ENCODE measurements around the gene SKP2. TPM values are rescaled to one million over a fixed set of nuclear protein-coding genes. Genes with fewer than 3 reads are reported as not detected.

Gene SKP2
- total RNA-seq (2021; ENCODE audit: unreplicated experiment) = 21.5 TPM
- polyA plus RNA-seq (2012; ENCODE audit: insufficient read length) = 14.6 TPM
- percentile 69 among the genes with signal in this experiment for Bru-seq, nascent RNA
- percentile 71 among the genes with signal in this experiment for BruChase-seq, experiment 1, labeled RNA remaining after a 2-hour chase
- BruChase-seq, experiment 2, labeled RNA remaining after a 6-hour chase = percentile 75 among the genes with signal in this experiment
- long read RNA-seq, transcript SKP2-202 (10 exons, 3,759 nt) = major isoform, 9 of 19 reads
- long read RNA-seq, partial matches to known transcripts = 1 of 19 reads
- long read RNA-seq, other reads (novel, unspliced or antisense) = 8 of 19 reads

DNA sequence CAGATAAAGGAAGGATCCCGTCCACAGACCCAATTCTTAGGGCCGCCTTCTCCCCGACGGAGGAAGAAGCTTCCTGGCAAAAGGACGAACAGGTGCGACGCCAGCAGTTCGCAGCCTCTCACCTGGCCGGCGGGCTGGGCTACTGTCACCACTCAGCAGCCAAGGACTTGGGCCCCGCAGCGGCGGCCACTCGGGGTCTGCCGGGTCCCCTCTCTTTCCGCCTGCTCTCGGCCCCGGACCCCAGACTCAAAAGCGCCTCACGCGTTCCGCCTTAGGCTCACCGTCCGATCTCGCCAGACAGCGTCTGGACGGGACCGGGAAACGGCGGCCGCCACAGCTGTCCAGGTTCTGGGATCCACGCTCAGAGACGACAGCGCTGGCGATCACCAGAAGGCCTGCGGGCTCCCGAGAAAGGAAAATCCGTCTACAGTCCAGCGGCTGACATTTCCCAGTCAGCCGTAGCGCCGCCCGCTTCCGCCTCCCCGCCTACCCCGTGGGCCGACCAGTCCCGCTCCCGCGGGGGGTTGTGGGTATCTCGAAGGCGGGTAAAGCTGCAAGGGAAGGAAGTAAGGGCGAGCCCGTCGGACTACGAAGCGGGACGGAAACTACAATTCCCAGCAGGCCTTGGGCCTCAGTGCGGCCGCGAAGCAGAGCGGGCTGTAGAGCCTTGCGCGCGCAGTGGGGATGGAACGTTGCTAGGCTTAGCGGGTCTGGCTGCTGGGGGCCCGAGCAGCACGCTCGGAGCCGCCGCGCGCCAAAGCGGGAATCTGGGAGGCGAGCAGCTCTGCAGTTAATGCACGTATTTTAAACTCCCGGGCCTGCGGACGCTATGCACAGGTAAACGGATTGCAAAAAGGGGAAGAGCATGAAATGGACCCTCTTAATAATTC, at the start of gene SKP2, which contains the start of gene LMBRD2:
TSS of gene SKP2 (plus strand) at position 678 of the 890 bp plus-strand sequence. CDS start at position 830, 152 bp downstream.
TSS of gene LMBRD2 (minus strand) at position 454 of the 890 bp plus-strand sequence. CDS start 8,538 bp downstream, outside the sequence.
- BruUV-seq (replicated peaks) = no TSS peak
- TF ChIP-seq POLR2AphosphoS5 (IDR thresholded peaks at IDR 0.05; ENCODE audit: low read depth, low read length) (peak; percentile 78), SIN3A (IDR thresholded peaks at IDR 0.05; ENCODE audit: borderline replicate concordance, insufficient read depth, low read depth, low read length) (peak; percentile 50; the same call in 1 of the 2 replicates)
- TF ChIP-seq, protein P1, sequence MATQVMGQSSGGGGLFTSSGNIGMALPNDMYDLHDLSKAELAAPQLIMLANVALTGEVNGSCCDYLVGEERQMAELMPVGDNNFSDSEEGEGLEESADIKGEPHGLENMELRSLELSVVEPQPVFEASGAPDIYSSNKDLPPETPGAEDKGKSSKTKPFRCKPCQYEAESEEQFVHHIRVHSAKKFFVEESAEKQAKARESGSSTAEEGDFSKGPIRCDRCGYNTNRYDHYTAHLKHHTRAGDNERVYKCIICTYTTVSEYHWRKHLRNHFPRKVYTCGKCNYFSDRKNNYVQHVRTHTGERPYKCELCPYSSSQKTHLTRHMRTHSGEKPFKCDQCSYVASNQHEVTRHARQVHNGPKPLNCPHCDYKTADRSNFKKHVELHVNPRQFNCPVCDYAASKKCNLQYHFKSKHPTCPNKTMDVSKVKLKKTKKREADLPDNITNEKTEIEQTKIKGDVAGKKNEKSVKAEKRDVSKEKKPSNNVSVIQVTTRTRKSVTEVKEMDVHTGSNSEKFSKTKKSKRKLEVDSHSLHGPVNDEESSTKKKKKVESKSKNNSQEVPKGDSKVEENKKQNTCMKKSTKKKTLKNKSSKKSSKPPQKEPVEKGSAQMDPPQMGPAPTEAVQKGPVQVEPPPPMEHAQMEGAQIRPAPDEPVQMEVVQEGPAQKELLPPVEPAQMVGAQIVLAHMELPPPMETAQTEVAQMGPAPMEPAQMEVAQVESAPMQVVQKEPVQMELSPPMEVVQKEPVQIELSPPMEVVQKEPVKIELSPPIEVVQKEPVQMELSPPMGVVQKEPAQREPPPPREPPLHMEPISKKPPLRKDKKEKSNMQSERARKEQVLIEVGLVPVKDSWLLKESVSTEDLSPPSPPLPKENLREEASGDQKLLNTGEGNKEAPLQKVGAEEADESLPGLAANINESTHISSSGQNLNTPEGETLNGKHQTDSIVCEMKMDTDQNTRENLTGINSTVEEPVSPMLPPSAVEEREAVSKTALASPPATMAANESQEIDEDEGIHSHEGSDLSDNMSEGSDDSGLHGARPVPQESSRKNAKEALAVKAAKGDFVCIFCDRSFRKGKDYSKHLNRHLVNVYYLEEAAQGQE (IDR thresholded peaks at IDR 0.05; ENCODE audit: insufficient read depth in 1 of 2, low read depth in 2 of 2, low read length in 1 of 2) = no peak
- peaks cover 5% of the 10 kb centered on the region; the same call in 1 of the 2 replicates for H3K36me3 ChIP-seq (ENCODE audit: control insufficient read depth, insufficient read depth, low read length)
- POLR2A ChIA-PET = no interaction called here
- ATAC-seq (peak; percentile 99), DNase-seq (ENCODE audit: low read depth, low spot score) (peak; percentile 94)
- intact Hi-C loops (cut with micrococcal nuclease; ENCODE audit: unreplicated experiment) = no loop called here
- H3K27me3 ChIP-seq (ENCODE audit: control insufficient read depth, insufficient read depth, low read length) = no peaks in the 10 kb centered on the region
- no peaks in the 10 kb centered on the region for H3K9me3 ChIP-seq (ENCODE audit: control insufficient read depth, insufficient read depth, low read depth, low read length)
- peaks cover 10% of the 10 kb centered on the region; the same call in 1 of the 2 replicates for H3K4me1 ChIP-seq (ENCODE audit: control insufficient read depth, insufficient read depth, low read length)
- H3K27ac ChIP-seq (ENCODE audit: low read length) = peak within 1 kb of the TSS; percentile 97
- H3K4me3 ChIP-seq (ENCODE audit: low read depth in 2 of 2, low read length in 2 of 2) = peak within 1 kb of the TSS; percentile 79 to 97
- in situ Hi-C loops (cut with HindIII; ENCODE audit: low pct_unique_long_range_greater_than_20kb, low sequenced_read_pairs) = no loop called here
- CTCF ChIA-PET = interaction anchor here (0.6 kb wide), 1 partner anchor 10 kb away, joined by 5 read pairs; no protein-coding TSS in a partner anchor

DNA sequence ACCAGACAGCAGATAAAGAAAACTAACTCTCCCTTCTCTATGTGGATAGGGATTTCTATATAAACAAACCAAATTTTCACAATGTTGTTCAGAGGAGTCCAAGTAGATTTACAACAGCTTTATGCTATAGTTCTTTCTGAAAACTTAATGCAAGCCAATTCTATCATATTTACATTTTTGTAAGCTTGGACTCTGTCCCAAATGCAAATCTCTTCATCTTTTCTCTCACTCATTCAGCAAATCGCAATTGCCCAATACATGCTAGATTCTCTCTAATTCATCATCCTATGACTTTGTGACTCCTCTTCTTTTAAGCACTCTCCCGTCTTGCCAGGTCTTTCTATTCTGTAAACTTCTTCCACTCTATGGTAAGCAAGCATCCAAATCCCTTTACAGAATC, 46.1 kb upstream of the SKP2 start:
- ATAC-seq = no peak
- BruUV-seq (replicated peaks) = no TSS peak
- Histone ChIP-seq H3K4me1 (ENCODE audit: control insufficient read depth, insufficient read depth, low read length) (no peaks in the 10 kb centered on the region; the same call in 1 of the 2 replicates), H3K27ac (ENCODE audit: low read length) (no peak overlapping the region), H3K27me3 (ENCODE audit: control insufficient read depth, insufficient read depth, low read length) (no peaks in the 10 kb centered on the region), H3K4me3 (ENCODE audit: low read depth in 2 of 2, low read length in 2 of 2) (no peak overlapping the region), H3K36me3 (ENCODE audit: control insufficient read depth, insufficient read depth, low read length) (no peaks in the 10 kb centered on the region), H3K9me3 (ENCODE audit: control insufficient read depth, insufficient read depth, low read depth, low read length) (no peaks in the 10 kb centered on the region)
- no peak for DNase-seq (ENCODE audit: low read depth, low spot score)
- in situ Hi-C loops (cut with HindIII; ENCODE audit: low pct_unique_long_range_greater_than_20kb, low sequenced_read_pairs) = no loop called here
- ChIA-PET POLR2A (no interaction called here), CTCF (no interaction called here)
- intact Hi-C loops (cut with micrococcal nuclease; ENCODE audit: unreplicated experiment) = no loop called here
- TF ChIP-seq TCF7L2 (IDR thresholded peaks at IDR 0.05; ENCODE audit: low read depth, low read length) = no peak
- no peak for TF ChIP-seq SIN3A (IDR thresholded peaks at IDR 0.05; ENCODE audit: borderline replicate concordance, insufficient read depth, low read depth, low read length)
- TF ChIP-seq, protein P2, sequence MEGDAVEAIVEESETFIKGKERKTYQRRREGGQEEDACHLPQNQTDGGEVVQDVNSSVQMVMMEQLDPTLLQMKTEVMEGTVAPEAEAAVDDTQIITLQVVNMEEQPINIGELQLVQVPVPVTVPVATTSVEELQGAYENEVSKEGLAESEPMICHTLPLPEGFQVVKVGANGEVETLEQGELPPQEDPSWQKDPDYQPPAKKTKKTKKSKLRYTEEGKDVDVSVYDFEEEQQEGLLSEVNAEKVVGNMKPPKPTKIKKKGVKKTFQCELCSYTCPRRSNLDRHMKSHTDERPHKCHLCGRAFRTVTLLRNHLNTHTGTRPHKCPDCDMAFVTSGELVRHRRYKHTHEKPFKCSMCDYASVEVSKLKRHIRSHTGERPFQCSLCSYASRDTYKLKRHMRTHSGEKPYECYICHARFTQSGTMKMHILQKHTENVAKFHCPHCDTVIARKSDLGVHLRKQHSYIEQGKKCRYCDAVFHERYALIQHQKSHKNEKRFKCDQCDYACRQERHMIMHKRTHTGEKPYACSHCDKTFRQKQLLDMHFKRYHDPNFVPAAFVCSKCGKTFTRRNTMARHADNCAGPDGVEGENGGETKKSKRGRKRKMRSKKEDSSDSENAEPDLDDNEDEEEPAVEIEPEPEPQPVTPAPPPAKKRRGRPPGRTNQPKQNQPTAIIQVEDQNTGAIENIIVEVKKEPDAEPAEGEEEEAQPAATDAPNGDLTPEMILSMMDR (IDR thresholded peaks at IDR 0.05) = no peak
- no peak for TF ChIP-seq POLR2AphosphoS5 (IDR thresholded peaks at IDR 0.05; ENCODE audit: low read depth, low read length)
- TF ChIP-seq, protein P1 (IDR thresholded peaks at IDR 0.05; ENCODE audit: insufficient read depth in 1 of 2, low read depth in 2 of 2, low read length in 1 of 2) = no peak
